Activated T-cell treated with anti-CD3 and anti-CD28 coated beads, Interleukin-2, amount 50 U/mL, for 72 hours (primary cell): ENCODE measurements around the gene FRG1. TPM values are rescaled to one million over a fixed set of nuclear protein-coding genes. Genes with fewer than 3 reads are reported as not detected.
"Not testable (repeated sequence)": the region's sequence is repeated elsewhere in the genome, so short reads cannot be mapped to it uniquely, and the experiment has no call there.

ENCODE experiments used
- ATAC-seq, 2 donors: fragments of 150-1000 bp; cut with Tn5 transposase; replicated peaks in 1 of 2; 2 replicates each; pipeline ENCODE4 v1.10.0; 2021; ENCODE audit warnings: moderate library complexity in 2 of 2, mild to moderate bottlenecking in 1 of 2
- DNase-seq, 2 donors: peaks; one replicate each; pipeline ENCODE4 v3.0.0; 2021 to 2022; ENCODE audit warnings: mixed read lengths in 1 of 2
- H3K27ac Mint-ChIP-seq: one replicate; pipeline ENCODE4 v1.8.0; 2022; ENCODE audit warnings: mild to moderate bottlenecking, moderate library complexity, mixed read lengths
- H3K27me3 Mint-ChIP-seq: one replicate; pipeline ENCODE4 v1.8.0; 2022; ENCODE audit warnings: low read depth, mixed read lengths
- H3K36me3 Mint-ChIP-seq, 2 donors: one replicate each; pipeline ENCODE4 v1.8.0; 2022; ENCODE audit warnings: mixed read lengths in 2 of 2, mild to moderate bottlenecking in 1 of 2; ENCODE audit not compliant: insufficient read depth in 2 of 2
- H3K4me1 Mint-ChIP-seq: one replicate; pipeline ENCODE4 v1.8.0; 2022; ENCODE audit warnings: low read depth, mixed read lengths
- H3K4me3 Mint-ChIP-seq, 2 donors: one replicate each; pipeline ENCODE4 v1.8.0; 2022; ENCODE audit warnings: mild to moderate bottlenecking in 2 of 2, mixed read lengths in 2 of 2, moderate library complexity in 2 of 2
- H3K9me3 Mint-ChIP-seq, 2 donors: one replicate each; pipeline ENCODE4 v1.8.0; 2022; ENCODE audit warnings: mixed read lengths in 2 of 2
- total RNA-seq, 2 donors: library from RNA; stranded (reverse); gene quantifications; one replicate each; pipeline ENCODE4 v1.2.3, GENCODE V29; 2022

Gene FRG1
- total RNA-seq, 2 donors from 2014 or later = 75.4 to 76.7 TPM

DNA sequence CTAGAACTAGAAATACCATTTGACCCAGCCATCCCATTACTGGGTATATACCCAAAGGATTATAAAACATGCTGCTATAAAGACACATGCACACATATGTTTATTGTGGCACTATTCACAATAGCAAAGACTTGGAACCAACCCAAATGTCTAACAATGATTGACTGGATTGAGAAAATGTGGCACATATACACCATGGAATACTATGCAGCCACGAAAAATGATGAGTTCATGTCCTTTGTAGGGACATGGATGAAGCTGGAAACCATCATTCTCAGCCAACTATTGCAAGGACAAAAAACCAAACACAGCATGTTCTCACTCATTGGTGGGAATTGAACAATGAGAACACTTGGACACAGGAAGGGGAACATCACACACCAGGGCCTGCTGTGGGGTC, 28.6 kb downstream of the FRG1 start:
- H3K27ac Mint-ChIP-seq, ATAC-seq, H3K4me1 Mint-ChIP-seq, H3K27me3 Mint-ChIP-seq, DNase-seq, H3K4me3 Mint-ChIP-seq: not testable (repeated sequence)
- peaks cover 4 to 10% of the 10 kb centered on the region in 2 donors for H3K36me3 Mint-ChIP-seq
- H3K9me3 Mint-ChIP-seq = peaks cover 6 to 11% of the 10 kb centered on the region in 2 donors

DNA sequence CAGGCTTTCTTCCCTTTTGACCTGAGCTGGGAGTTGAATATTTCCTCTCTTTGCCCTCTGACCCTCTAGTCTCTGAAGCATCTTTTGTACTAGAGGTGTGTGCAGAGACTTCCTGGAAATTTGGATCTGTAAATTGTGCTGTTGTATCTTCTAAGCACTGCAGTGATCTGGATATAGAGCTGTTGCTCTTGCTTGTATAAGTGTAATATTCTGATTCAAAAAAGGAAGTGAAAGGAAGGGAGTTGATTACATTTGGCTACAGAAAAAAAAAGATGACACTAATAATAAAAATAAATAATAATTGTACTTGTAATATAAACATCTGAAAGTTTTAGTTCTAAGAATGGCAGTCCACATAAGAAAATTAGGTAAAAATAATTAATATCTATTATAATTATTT, 33.0 kb downstream of the FRG1 start:
- H3K9me3 Mint-ChIP-seq = no peaks in the 10 kb centered on the region

DNA sequence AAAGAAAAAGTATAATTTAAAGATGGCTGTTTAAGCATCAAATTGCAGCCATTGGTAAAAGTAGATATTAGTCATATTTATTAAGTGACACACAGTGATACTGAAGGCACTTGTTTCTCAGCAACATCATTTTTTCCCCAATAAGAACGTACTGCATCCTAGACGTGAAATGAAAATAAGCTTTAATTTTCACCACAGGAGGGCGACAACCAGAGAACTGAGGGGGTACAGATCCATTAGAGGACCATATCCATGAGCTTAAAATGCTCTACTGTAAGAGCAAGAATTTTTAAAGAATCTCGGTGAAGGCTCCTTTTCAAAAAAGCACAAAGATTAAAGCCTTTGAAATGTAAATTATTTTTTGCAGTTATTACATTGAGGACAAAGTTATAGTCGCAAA, 33.4 kb downstream of the FRG1 start:
- no peaks in the 10 kb centered on the region for H3K27me3 Mint-ChIP-seq
- DNase-seq (peak in 1 of 2 donors; percentile 8), ATAC-seq (no peak)
- H3K36me3 Mint-ChIP-seq = no peaks in the 10 kb centered on the region
- H3K27ac Mint-ChIP-seq = no peak overlapping the region
- H3K9me3 Mint-ChIP-seq = no peaks in the 10 kb centered on the region
- no peak overlapping the region for H3K4me3 Mint-ChIP-seq
- H3K4me1 Mint-ChIP-seq = no peaks in the 10 kb centered on the region

More for the DNA sequence above, 33.0 kb downstream of the FRG1 start:
- no peak for ATAC-seq
- Mint-ChIP-seq H3K4me1 (no peaks in the 10 kb centered on the region), H3K27me3 (no peaks in the 10 kb centered on the region), H3K27ac (no peak overlapping the region), H3K36me3 (no peaks in the 10 kb centered on the region), H3K4me3 (no peak overlapping the region)
- no peak for DNase-seq

DNA sequence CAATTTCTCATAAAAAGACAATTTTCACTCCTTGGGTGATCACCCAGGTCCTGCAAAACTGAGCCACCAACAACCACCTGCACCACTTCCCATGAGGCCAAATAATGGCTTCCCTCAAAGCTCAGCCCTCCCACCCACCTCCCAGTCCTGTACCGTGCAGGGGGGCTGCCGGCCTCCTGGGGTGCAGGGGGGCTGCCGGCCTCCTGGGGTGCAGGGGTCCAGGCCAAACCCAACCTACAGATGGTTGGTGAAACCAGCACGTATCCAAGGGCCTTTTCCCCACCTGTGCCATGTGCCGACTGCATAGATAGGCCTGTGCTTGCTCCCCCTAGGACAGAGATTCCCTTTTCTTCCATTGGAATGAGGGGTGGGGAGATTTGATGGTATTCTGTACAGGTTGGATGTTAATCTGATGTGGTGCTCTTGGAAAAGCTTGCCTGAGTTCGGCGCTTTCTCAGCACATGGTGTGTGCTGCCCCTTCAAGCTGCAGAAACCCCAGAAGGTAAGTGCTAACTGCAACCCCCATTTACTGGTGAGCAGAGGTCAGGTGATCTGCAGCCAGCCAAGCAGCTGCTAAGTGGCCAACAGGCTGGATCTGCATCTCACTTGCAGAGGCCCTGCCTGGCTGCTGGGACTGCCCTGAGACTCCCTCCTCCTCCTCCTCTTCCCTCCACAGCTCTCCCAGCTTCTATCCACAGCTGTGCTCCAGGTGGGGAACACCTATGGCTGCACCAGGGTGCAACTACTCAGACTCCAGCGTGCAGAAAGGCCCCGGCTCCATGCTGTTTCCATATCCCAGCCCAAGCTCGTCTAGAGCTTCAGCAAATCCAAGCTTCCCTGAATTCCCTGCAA, 38.8 kb downstream of the FRG1 start:
- Mint-ChIP-seq H3K27ac (no peak overlapping the region), H3K4me1 (no peaks in the 10 kb centered on the region), H3K9me3 (no peaks in the 10 kb centered on the region), H3K27me3 (no peaks in the 10 kb centered on the region), H3K4me3 (no peak overlapping the region), H3K36me3 (no peaks in the 10 kb centered on the region)
- ATAC-seq (no peak), DNase-seq (no peak)

DNA sequence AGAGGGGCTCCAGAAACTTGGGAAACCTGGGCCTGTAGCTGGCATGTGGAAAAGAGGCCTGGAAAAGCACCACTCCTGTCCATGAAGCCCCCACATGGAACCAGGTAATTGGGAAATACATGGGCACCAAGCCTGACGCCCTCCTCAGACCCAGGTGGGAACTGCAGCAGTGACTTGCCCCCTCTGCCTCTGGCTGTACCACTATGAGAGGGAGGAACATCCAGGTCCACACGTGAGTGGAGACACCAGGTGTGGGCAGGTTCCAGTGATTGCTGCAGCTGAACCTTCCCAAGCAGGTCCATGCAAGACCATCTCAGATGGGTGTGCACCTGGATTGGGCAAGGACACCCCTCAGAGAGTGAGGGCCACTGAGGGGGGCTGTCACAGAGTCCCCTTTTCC, 39.6 kb downstream of the FRG1 start:
- H3K4me1 Mint-ChIP-seq, H3K27me3 Mint-ChIP-seq, H3K4me3 Mint-ChIP-seq, H3K9me3 Mint-ChIP-seq, H3K36me3 Mint-ChIP-seq, ATAC-seq, H3K27ac Mint-ChIP-seq, DNase-seq: not testable (repeated sequence)

DNA sequence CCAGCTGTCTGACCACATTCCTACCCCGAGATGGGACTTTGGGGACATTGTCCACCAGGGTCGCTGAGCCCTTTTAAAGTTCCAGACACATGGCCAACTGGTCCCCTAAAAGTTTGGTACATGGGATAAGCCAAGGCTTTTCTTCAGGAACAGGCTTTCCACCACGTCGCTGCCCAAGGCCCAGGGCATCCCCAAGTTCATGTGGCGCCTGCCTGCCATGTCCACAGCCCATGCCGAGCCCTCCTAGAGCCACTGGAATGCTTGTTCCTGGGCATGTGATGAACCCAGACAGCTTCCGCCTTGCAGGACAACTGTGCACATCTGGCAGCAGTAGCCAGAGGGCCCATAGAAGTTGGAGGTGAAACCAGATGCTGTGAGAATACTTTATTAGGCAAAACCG, 41.3 kb downstream of the FRG1 start:
- Mint-ChIP-seq H3K27ac (no peak overlapping the region), H3K4me3 (no peak overlapping the region), H3K9me3 (no peaks in the 10 kb centered on the region), H3K27me3 (no peaks in the 10 kb centered on the region), H3K4me1 (no peaks in the 10 kb centered on the region), H3K36me3 (no peaks in the 10 kb centered on the region)
- DNase-seq (no peak), ATAC-seq (no peak)

DNA sequence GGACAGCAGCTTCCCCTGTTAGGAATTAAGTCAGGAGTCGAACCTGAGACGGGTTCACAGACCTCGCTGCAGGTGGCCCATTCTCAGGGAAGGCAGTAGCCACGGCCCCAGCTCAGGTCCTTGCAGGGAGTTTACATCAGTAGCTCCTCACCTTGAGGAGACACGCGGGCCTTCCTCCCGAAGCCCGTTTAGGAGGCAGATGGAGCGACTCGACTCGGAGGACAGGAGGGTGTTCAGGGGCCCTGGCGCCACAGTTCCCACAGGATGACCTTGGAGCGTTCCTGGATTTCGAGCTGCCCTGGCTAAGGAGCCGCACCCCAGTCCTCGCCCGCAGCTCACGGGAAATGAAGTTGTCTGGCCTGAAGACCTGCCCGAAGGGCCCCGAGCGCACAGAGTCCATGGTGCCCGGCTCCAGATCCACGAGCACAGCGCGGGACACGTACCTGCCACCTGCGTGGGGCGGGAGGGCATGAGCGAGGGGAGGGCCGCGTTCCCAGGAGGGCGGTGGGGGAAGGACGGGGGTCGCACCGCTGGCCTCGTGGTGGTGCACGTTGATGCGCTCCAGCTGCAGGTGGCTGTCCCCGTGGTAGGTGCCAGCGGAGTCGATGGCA, 43.3 kb downstream of the FRG1 start:
- H3K9me3 Mint-ChIP-seq, ATAC-seq, H3K36me3 Mint-ChIP-seq, H3K27me3 Mint-ChIP-seq, H3K4me3 Mint-ChIP-seq, H3K4me1 Mint-ChIP-seq, DNase-seq, H3K27ac Mint-ChIP-seq: not testable (repeated sequence)

DNA sequence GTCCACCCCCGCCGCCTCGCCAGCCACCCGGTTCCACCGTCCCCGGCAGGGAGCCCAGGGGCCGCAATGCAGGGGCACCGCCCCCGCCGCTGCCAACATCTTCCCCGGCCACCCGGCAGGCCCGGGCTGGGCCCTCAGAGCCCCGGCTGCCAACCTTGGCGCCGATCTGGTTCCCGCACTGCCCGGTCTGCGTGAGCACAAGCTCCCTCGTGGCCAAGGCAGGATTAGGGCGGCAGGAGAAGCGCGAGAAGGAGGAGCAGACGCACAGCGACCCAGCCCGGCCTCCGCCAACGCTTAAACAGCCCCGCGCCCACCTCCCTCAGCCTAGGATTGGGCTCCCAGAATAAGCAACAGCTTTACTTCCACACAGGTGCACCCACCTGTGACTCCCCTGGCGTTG, 44.0 kb downstream of the FRG1 start:
- H3K4me1 Mint-ChIP-seq, H3K4me3 Mint-ChIP-seq, DNase-seq, H3K27ac Mint-ChIP-seq, ATAC-seq, H3K27me3 Mint-ChIP-seq, H3K9me3 Mint-ChIP-seq, H3K36me3 Mint-ChIP-seq: not testable (repeated sequence)

DNA sequence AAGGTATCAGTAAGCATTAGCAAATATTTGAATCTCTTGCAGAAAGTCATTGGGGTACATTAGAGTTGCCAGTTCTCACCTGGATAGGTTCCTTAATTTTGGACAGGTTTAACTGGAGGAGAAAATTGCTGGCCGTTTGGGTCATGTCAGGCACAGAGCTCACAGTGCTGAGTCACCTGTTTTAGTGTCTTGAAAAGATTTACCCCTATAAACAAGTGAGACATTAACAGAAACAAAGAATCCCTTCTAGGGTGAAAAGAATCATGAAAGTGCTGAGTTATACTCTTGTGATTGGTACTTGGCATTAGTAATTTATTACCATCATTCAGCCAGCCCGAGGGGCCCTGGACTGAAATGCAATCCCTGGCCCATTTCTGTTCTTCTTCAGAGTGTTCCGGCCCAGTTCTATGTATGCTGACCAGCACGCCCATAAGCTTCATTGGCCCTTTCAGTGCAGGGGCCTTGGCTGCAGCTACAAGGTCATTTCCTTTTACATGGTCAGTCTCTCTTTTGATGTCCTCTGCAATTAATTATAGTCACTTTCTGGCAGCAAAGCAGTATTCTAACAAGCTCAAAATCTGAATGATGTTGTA, 45.1 kb downstream of the FRG1 start:
- ATAC-seq, H3K4me3 Mint-ChIP-seq, H3K36me3 Mint-ChIP-seq, H3K4me1 Mint-ChIP-seq, DNase-seq, H3K9me3 Mint-ChIP-seq, H3K27me3 Mint-ChIP-seq, H3K27ac Mint-ChIP-seq: not testable (repeated sequence)

DNA sequence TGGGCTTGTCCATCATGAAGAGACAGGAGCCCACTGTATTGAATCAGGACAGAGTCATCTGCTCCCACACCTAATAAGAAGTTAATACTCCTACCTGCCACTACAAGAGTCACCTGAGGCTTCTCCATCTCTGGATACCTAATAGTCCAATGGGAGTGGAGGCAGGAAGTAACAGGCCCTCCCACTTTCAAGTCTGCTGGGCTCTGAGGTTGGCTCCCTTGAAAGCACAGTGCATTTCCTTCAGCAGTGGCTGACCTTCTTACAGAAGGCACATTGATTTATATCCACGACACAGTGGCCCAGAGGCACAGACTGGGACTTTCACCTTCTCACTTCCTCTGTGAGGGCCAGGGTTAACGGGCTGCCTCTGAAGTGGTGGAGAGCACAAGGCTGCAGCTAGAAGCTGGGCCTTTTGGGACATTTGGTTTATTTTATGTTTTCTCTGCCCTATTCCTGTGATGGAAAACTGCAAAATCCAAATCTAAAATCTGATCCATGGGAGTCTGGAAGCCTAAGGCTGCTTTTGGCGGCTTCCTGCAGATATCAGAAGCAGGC, 48.3 kb downstream of the FRG1 start:
- no peak for ATAC-seq
- Mint-ChIP-seq H3K9me3 (no peaks in the 10 kb centered on the region), H3K27me3 (no peaks in the 10 kb centered on the region), H3K4me1 (no peaks in the 10 kb centered on the region), H3K27ac (no peak overlapping the region), H3K4me3 (no peak overlapping the region), H3K36me3 (no peaks in the 10 kb centered on the region)
- DNase-seq = no peak

DNA sequence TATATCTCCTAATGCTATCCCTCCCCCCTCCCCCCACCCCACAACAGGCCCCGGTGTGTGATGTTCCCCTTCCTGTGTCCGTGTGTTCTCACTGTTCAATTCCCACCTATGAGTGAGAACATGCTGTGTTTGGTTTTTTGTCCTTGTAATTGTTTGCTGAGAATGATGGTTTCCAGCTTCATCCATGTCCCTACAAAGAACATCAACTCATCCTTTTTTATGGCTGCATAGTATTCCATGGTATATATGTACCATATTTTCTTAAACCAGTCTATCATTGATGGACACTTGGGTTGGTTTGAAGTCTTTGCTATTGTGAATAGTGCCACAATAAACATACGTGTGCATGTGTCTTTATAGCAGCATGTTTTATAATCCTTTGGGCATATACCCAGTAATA, 49.3 kb downstream of the FRG1 start:
- not testable (repeated sequence) for H3K4me1 Mint-ChIP-seq, ATAC-seq, H3K27me3 Mint-ChIP-seq, H3K36me3 Mint-ChIP-seq, H3K27ac Mint-ChIP-seq, H3K4me3 Mint-ChIP-seq, H3K9me3 Mint-ChIP-seq, DNase-seq
